NCI-H2227 (cell line): Measurements from ENCODE around the gene TSPEAR.

ENCODE experiments used
- DNase-seq: peaks from one replicate; lab custom pipeline; 2025; ENCODE audit not compliant: unreplicated experiment; lab: John Stamatoyannopoulos, UW

Gene TSPEAR

GRCh38 chr21:44723177-44724131 lies 12.1 kb upstream of the TSPEAR start:
- peak; percentile 84 for DNase-seq

- peak; percentile 59 for DNase-seq
These were observed 11.4 kb upstream of the TSPEAR start for GRCh38 chr21:44722731-44723130.

GRCh38 chr21:44720170-44720569 lies 8.8 kb upstream of the TSPEAR start:
- DNase-seq: no peak

- no peak for DNase-seq
These were observed 7.2 kb upstream of the TSPEAR start for GRCh38 chr21:44718571-44718970.

GRCh38 chr21:44718093-44718492 lies 6.7 kb upstream of the TSPEAR start:
- DNase-seq: no peak

DNA sequence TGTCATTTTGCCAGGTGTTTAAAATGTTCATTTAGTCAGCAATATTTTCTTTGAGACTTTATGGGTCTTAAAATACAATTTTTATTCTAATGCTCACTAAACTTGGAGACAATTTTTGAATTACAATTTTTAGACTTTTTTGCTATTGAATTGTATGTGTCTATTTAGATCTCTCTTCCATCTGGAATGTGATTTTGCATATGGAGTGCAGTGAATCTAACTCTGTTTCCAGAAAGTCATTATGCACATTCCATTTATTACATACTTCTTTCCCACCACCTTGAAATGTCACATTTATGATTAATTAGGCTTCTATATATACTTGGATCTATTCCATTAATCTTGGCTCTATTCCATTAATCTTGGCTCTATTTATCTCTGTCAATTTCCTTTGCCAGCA lies 5.6 kb upstream of the TSPEAR start:
- no peak for DNase-seq

- DNase-seq: no peak
These were observed 3.5 kb upstream of the TSPEAR start for GRCh38 chr21:44714905-44715304.

- no peak for DNase-seq
These were observed 2.5 kb upstream of the TSPEAR start for GRCh38 chr21:44713846-44714245.

GRCh38 chr21:44713130-44713529 lies 1.8 kb upstream of the TSPEAR start:
- DNase-seq: no peak

DNA sequence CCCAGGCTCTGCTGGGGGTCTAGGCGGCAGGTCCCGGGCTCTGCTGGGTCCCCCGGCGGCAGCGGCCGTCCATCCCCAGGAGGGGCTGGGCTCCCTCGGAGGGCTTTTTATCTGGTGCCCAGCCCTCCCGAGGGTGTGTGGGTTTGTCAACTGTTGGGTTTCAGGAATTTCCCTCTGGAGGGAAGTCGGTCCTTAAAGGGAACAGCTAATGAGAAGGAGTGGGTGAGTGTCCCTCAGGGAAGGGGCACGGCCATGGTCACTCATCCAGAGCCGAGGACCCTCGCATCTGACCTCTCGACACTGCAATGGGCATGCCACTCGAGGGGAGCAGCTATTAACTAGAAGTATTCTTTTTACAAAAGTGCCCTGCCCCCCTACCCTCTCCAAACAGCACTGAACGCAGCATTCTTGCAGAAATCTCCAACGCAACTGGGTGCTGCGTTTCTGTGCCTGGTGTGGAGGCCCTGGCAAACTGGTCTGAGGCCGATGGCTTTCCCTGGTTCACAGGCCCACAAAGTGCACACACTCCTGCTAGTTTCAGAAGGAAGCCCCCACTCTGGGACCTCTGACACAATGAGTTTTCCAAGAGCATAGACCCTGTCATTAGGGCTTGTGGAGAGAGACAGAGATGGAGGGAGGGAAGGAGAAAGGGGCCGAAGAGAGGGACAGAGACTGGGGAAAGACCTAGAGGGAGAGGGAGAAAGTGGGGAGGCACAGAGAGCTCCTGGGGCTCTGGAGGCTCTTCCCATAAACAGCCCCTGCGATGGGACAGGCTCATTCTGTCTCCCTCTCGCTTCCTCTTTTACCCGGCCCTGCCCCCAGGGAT lies 1.0 kb upstream of the TSPEAR start:
- DNase-seq: no peak

GRCh38 chr21:44710756-44711326 lies 531 bp downstream of the TSPEAR start:
- DNase-seq: no peak

DNA sequence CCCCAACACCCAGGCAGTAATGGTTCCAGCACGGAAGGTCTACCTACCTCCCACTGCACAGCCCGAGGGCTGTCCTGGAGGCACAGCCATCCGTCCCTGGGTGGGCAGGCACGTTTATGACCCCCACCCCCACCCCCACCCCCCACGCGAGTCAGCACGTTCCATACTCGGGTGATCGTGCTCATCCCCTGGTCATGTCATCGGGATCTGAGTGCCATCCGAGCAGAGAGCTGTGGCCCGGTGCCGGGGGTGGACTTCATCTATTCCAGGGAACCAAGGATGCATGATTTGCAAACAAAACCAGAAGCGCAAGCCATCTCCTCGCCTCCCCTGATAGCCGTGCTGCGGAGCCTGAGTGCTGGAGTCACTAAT lies 1.1 kb downstream of the TSPEAR start:
- no peak for DNase-seq

GRCh38 chr21:44709426-44710293 lies 1.7 kb downstream of the TSPEAR start:
- DNase-seq: no peak

GRCh38 chr21:44708866-44709425 lies 2.4 kb downstream of the TSPEAR start:
- DNase-seq: no peak

- no peak for DNase-seq
These were observed 3.0 kb downstream of the TSPEAR start for GRCh38 chr21:44708213-44708865.

DNA sequence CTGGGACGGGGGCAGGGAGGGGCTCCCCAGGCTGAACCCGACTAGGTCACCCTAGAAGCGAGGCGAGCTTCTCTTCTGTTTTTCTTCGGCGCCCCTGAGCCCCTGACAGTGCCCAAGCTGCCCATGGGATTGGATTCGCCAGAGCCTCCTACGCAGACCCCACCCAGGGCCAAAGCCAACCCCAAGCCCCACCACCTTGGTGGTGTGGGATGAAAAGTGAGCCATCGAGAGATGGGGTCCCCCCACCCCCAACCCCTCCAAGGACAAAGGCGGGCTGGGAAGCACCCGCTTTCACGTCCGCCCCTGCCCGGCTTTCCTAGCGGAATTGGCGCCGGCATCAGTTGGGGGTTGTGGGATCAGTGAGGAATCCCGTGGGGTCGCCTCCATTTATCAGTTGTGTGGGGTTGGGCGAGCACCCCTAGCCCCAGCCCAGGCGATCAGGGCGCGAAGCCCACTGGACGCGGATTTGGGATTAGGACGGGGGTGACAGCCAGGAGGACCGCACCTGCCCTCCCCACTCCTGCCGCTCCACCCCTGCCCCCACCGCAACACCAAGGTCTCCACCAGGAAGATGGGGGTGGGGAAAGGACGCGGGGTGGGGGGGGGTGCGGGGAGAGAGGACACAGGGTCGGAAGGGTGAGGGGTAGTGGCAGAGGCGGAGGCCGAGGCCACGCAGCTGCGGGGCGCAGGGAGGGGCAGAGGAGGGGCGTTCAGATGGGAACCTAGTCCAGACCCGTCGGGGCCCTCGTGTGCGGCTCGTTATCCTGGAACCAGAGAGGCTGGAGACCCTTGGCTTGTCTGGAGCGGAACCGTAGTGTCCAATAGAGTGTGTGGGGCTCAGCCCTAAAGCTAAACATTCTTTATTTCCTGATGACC lies 4.4 kb downstream of the TSPEAR start:
- DNase-seq: no peak

DNA sequence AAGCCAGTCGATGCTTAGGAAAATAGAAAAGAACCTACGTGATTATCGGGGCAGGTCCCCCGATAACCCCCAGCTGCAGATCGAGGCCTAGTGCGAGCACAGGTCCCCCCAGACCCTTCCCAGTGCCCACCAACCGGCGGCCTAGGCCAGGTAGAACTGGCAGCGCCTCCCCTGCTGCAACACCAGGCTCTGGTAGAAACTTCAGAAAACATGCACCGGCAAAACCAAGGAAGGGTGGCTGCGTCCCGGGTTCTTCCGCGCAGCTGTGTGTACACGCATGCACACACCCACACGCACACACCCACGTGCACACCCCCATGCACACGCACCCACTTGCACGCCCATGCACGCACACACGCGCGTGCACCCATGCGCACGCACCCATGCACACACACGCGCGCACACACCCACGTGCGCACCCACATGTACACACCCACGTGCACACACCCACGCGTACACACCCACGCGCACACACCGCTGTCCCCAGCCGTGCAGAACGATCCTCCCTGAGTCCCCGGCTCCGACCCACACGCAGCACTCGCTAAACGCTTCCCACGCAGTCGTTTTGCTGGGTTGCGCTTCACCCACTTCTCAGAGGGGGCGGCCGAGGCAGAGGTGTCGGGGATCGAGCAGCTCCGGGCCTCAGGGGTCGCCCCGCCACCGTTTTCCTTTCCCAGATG lies 5.2 kb downstream of the TSPEAR start:
- no peak for DNase-seq

DNA sequence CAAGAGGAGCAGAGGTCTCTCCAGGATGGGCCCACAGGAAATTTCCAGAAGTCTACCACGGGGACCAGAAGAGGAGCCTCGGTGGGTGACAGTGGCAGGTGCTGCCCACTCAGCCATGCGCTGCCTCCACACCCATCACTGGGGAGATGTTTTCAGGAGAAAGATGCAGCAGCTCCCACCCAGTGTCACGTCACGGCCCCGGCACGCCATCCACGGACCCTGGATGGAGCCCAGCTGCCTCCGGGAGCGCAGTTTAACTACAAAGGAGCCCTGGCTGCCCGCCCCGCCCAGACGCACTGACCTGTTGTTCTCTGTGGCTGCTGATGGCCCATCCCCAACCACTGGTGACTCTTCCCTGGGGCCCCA lies 6.8 kb downstream of the TSPEAR start:
- no peak for DNase-seq
